Natural killer cell (primary cell): ENCODE measurements around the gene BLID. TPM values are rescaled to one million over a fixed set of nuclear protein-coding genes. Genes with fewer than 3 reads are reported as not detected.

Experiments used
- ATAC-seq, 3 donors: fragments of 150-1000 bp in 2 of 3; fragments of 200-7000 bp in 1 of 3; cut with Tn5 transposase; 1 replicate in 1 of 3; 2 replicates in 2 of 3; pipeline ENCODE4 v1.10.0; 2021; ENCODE audit warnings: mild to moderate bottlenecking in 2 of 3, moderate library complexity in 2 of 3
- DNase-seq, 2 donors: peaks; one replicate each; pipeline versions ENCODE4 v3.0.0 to v3.0.0-alpha.2; 2013 to 2021; ENCODE audit warnings: mixed read lengths in 1 of 2
- H3K27ac ChIP-seq: one replicate; pipeline ENCODE4 v1.5.1; 2013; ENCODE audit warnings: mild to moderate bottlenecking, low read length
- H3K27me3 ChIP-seq: one replicate; pipeline ENCODE4 v1.6.1; 2013; ENCODE audit warnings: low read length; ENCODE audit not compliant: control insufficient read depth, insufficient read depth
- H3K36me3 ChIP-seq: one replicate; pipeline ENCODE4 v1.6.1; 2013; ENCODE audit warnings: low read length; ENCODE audit not compliant: control insufficient read depth, insufficient read depth
- H3K4me1 ChIP-seq: one replicate; pipeline ENCODE4 v1.6.1; 2013; ENCODE audit warnings: low read length; ENCODE audit not compliant: control insufficient read depth, insufficient read depth
- H3K4me3 ChIP-seq: one replicate; pipeline ENCODE4 v1.5.1; 2013; ENCODE audit warnings: low read length
- H3K9me3 ChIP-seq: one replicate; pipeline ENCODE4 v1.6.1; 2013; ENCODE audit warnings: low read length; ENCODE audit not compliant: control insufficient read depth, insufficient read depth
- H3K27ac Mint-ChIP-seq, 2 donors: one replicate each; pipeline ENCODE4 v1.8.0; 2022; ENCODE audit warnings: mild to moderate bottlenecking in 2 of 2, mixed read lengths in 2 of 2, moderate library complexity in 1 of 2
- H3K27me3 Mint-ChIP-seq, 2 donors: one replicate each; pipeline ENCODE4 v1.8.0; 2022; ENCODE audit warnings: low read depth in 2 of 2, mixed read lengths in 2 of 2
- H3K36me3 Mint-ChIP-seq: one replicate; pipeline ENCODE4 v1.8.0; 2022; ENCODE audit warnings: mixed read lengths
- H3K4me1 Mint-ChIP-seq, 2 donors: one replicate each; pipeline ENCODE4 v1.8.0; 2022; ENCODE audit warnings: mixed read lengths in 2 of 2
- H3K4me3 Mint-ChIP-seq: one replicate; pipeline ENCODE4 v1.8.0; 2022; ENCODE audit warnings: mild to moderate bottlenecking, moderate library complexity, mixed read lengths
- H3K9me3 Mint-ChIP-seq, 2 donors: one replicate each; pipeline ENCODE4 v1.8.0; 2022; ENCODE audit warnings: mixed read lengths in 2 of 2
- CTCF ChIP-seq: fragments of 200-600 bp; IDR thresholded peaks from one replicate; pipeline ENCODE4 v1.8.0; 2022; ENCODE audit warnings: antibody characterized with exemption
- WGBS: methylation state at CpG from one replicate; pipeline ENCODE4 v1.1.7; 2013; ENCODE audit warnings: missing lambda C conversion rate; ENCODE audit not compliant: insufficient coverage; 5-methylcytosine and 5-hydroxymethylcytosine counted together
- intact Hi-C: fragments of 100-400 bp; cut with micrococcal nuclease; formaldehyde crosslinking; loops from one replicate; pipeline ENCODE4 v1.14.2; 2022
- total RNA-seq, 4 donors: library from RNA; stranded (reverse); fragments of 120-200 nt in 1 of 4; gene quantifications; one replicate each; pipeline versions ENCODE4 v1.2.3 to v1.2.4, GENCODE V29; 2013 to 2022

Gene BLID
- total RNA-seq, 3 donors from 2014 or later (not counting 1 experiment from before 2014, with no cell fraction given), result not detected

- H3K27ac ChIP-seq, result no peak overlapping the region
- Mint-ChIP-seq H3K4me3 (no peak overlapping the region), H3K36me3 (no peaks in the 10 kb centered on the region), H3K9me3 (peaks cover 0 to 2% of the 10 kb centered on the region in 2 donors), H3K4me1 (no peaks in the 10 kb centered on the region), H3K27me3 (peaks cover 2 to 8% of the 10 kb centered on the region in 2 donors), H3K27ac (no peak overlapping the region)
- ATAC-seq (no peak), DNase-seq (no peak)
- intact Hi-C loops, result no loop called here
- H3K9me3 ChIP-seq, result no peaks in the 10 kb centered on the region
- no peaks in the 10 kb centered on the region for H3K36me3 ChIP-seq
- no peak overlapping the region for H3K4me3 ChIP-seq
- H3K4me1 ChIP-seq, result no peaks in the 10 kb centered on the region
- H3K27me3 ChIP-seq, result peaks cover 2% of the 10 kb centered on the region
- 79% methylated on average over 5 of the region's 6 CpGs for WGBS
- no peak for TF ChIP-seq CTCF
Observed at GRCh38 chr11:122120096-122120495, 4.1 kb upstream of the BLID start.

DNA sequence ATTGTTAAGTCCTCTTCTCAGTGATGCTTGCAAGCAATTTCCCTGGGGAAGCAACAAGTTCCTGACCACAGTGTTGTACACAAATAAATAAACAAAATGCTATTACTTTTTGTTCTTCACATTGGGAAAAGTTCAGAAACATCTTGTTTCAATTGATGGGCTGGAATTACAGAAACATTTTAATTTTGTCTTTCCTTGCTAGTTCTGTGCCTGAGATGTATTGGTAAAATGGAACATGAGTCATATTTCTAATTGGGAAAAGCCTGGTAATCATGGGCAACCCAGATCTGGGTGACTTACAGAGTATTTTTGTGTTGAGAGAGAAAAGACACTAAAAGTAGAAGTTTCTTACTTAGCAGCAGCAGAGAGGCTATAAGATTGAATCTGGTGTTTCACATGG lies 576 bp upstream of the BLID start:
- Mint-ChIP-seq H3K9me3 (no peaks in the 10 kb centered on the region), H3K36me3 (no peaks in the 10 kb centered on the region), H3K27me3 (peaks cover 2 to 8% of the 10 kb centered on the region in 2 donors), H3K4me3 (no peak overlapping the region), H3K4me1 (no peaks in the 10 kb centered on the region), H3K27ac (no peak overlapping the region)
- H3K27ac ChIP-seq, result no peak overlapping the region
- ATAC-seq, result no peak
- H3K4me1 ChIP-seq, result no peaks in the 10 kb centered on the region
- no peaks in the 10 kb centered on the region for H3K36me3 ChIP-seq
- intact Hi-C loops, result no loop called here
- no peak overlapping the region for H3K4me3 ChIP-seq
- no peak for TF ChIP-seq CTCF
- H3K9me3 ChIP-seq, result no peaks in the 10 kb centered on the region
- DNase-seq, result no peak
- H3K27me3 ChIP-seq, result peaks cover 2% of the 10 kb centered on the region

- no peak overlapping the region for H3K4me3 Mint-ChIP-seq
- no peaks in the 10 kb centered on the region for H3K9me3 Mint-ChIP-seq
- Histone ChIP-seq H3K36me3 (no peaks in the 10 kb centered on the region), H3K4me1 (no peaks in the 10 kb centered on the region), H3K4me3 (no peak overlapping the region), H3K27me3 (peaks cover 2% of the 10 kb centered on the region), H3K27ac (no peak overlapping the region), H3K9me3 (no peaks in the 10 kb centered on the region)
- intact Hi-C loops, result no loop called here
- no peaks in the 10 kb centered on the region for H3K36me3 Mint-ChIP-seq
- no peak for DNase-seq
- peaks cover 1 to 2% of the 10 kb centered on the region in 2 donors for H3K27me3 Mint-ChIP-seq
- H3K27ac Mint-ChIP-seq, result no peak overlapping the region
- WGBS, result 38% methylated on average over 1 of the region's 2 CpGs
- no peak for ATAC-seq
- no peak for TF ChIP-seq CTCF
- H3K4me1 Mint-ChIP-seq, result no peaks in the 10 kb centered on the region
Observed at GRCh38 chr11:122114976-122115375, 1.0 kb downstream of the BLID start.
